Measurements from ENCODE around the gene CCL5.

GRCh38 chr17:35912339-35912912 is 32.3 kb upstream of the CCL5 start:
- TF ChIP-seq, protein P1, sequence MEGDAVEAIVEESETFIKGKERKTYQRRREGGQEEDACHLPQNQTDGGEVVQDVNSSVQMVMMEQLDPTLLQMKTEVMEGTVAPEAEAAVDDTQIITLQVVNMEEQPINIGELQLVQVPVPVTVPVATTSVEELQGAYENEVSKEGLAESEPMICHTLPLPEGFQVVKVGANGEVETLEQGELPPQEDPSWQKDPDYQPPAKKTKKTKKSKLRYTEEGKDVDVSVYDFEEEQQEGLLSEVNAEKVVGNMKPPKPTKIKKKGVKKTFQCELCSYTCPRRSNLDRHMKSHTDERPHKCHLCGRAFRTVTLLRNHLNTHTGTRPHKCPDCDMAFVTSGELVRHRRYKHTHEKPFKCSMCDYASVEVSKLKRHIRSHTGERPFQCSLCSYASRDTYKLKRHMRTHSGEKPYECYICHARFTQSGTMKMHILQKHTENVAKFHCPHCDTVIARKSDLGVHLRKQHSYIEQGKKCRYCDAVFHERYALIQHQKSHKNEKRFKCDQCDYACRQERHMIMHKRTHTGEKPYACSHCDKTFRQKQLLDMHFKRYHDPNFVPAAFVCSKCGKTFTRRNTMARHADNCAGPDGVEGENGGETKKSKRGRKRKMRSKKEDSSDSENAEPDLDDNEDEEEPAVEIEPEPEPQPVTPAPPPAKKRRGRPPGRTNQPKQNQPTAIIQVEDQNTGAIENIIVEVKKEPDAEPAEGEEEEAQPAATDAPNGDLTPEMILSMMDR (IDR thresholded peaks at IDR 0.05; ENCODE audit: poor library complexity) = no peak
- TF ChIP-seq EZH2 (IDR thresholded peaks at IDR 0.05; ENCODE audit: borderline replicate concordance) = no peak

All from hepatocyte (in vitro differentiated cells).